Measurements from ENCODE around the gene SORCS1. TPM values are rescaled to one million over a fixed set of nuclear protein-coding genes. Genes with fewer than 3 reads are reported as not detected.

Gene SORCS1
- total and polyA plus RNA-seq, 2 donors (not counting 1 experiment from before 2014, with no cell fraction given): not detected

GRCh38 chr10:106789623-106790022, 374.9 kb downstream of the SORCS1 start:
- H3K4me3 Mint-ChIP-seq: no peak overlapping the region
- H3K27ac Mint-ChIP-seq: no peak overlapping the region
- H3K79me2 ChIP-seq (ENCODE audit: control insufficient read depth, insufficient read depth, low read length): no peaks in the 10 kb centered on the region
- no peaks in the 10 kb centered on the region for H3K9me3 Mint-ChIP-seq (ENCODE audit: insufficient read depth)
- POLR2A ChIA-PET: no interaction called here
- DNase-seq: no peak
- H2AFZ ChIP-seq (ENCODE audit: insufficient read depth, low read depth, low read length, poor library complexity, severe bottlenecking): no peak overlapping the region
- no peak for TF ChIP-seq EZH2 (IDR thresholded peaks at IDR 0.05; ENCODE audit: borderline replicate concordance, insufficient read depth, low read depth, low read length, poor library complexity, severe bottlenecking)
- TF ChIP-seq, protein P1, sequence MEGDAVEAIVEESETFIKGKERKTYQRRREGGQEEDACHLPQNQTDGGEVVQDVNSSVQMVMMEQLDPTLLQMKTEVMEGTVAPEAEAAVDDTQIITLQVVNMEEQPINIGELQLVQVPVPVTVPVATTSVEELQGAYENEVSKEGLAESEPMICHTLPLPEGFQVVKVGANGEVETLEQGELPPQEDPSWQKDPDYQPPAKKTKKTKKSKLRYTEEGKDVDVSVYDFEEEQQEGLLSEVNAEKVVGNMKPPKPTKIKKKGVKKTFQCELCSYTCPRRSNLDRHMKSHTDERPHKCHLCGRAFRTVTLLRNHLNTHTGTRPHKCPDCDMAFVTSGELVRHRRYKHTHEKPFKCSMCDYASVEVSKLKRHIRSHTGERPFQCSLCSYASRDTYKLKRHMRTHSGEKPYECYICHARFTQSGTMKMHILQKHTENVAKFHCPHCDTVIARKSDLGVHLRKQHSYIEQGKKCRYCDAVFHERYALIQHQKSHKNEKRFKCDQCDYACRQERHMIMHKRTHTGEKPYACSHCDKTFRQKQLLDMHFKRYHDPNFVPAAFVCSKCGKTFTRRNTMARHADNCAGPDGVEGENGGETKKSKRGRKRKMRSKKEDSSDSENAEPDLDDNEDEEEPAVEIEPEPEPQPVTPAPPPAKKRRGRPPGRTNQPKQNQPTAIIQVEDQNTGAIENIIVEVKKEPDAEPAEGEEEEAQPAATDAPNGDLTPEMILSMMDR (IDR thresholded peaks at IDR 0.05): no peak
- ATAC-seq (ENCODE audit: low read depth): no peak
- CTCF ChIA-PET: no interaction called here
- H3K4me1 ChIP-seq (ENCODE audit: control insufficient read depth in 2 of 2, insufficient read depth in 2 of 2, low read length in 2 of 2): no peaks in the 10 kb centered on the region
- no peaks in the 10 kb centered on the region for H3K27me3 Mint-ChIP-seq
- H3K27ac ChIP-seq (ENCODE audit: low read length in 2 of 2): no peak overlapping the region
- H3K36me3 ChIP-seq (replicated peaks in 1 of 2; ENCODE audit: control extremely low read depth in 1 of 2, control insufficient read depth in 1 of 2, extremely low read depth in 1 of 2, insufficient read depth in 2 of 2, low read length in 1 of 2): no peaks in the 10 kb centered on the region
- no peaks in the 10 kb centered on the region for H3K27me3 ChIP-seq (replicated peaks in 1 of 4; ENCODE audit: control extremely low read depth in 1 of 4, control insufficient read depth in 3 of 4, insufficient read depth in 4 of 4, low read length in 3 of 4)
- no peak overlapping the region for H3K9ac ChIP-seq (ENCODE audit: low read length)
- no peaks in the 10 kb centered on the region for H3K4me1 Mint-ChIP-seq
- intact Hi-C loops (cut with micrococcal nuclease): no loop called here
- WGBS (ENCODE audit: insufficient coverage): no CpG with 5 or more reads among the region's 2 CpGs
- no peak overlapping the region for H3K4me3 ChIP-seq (ENCODE audit: control extremely low read depth in 1 of 5, extremely low read depth in 1 of 5, insufficient read depth in 1 of 5, low read depth in 2 of 5, low read length in 4 of 5)
- H3K4me2 ChIP-seq (replicated peaks; ENCODE audit: low read depth, low read length, poor library complexity, severe bottlenecking): no peak overlapping the region
- no peaks in the 10 kb centered on the region for H4K20me1 ChIP-seq (ENCODE audit: control insufficient read depth, insufficient read depth, low read length, poor library complexity, severe bottlenecking)
- peaks cover 0 to 5% (median 0%) of the 10 kb centered on the region in 3 donors for H3K9me3 ChIP-seq (ENCODE audit: control extremely low read depth in 1 of 3, control insufficient read depth in 2 of 3, insufficient read depth in 1 of 3, low read length in 2 of 3)

DNA sequence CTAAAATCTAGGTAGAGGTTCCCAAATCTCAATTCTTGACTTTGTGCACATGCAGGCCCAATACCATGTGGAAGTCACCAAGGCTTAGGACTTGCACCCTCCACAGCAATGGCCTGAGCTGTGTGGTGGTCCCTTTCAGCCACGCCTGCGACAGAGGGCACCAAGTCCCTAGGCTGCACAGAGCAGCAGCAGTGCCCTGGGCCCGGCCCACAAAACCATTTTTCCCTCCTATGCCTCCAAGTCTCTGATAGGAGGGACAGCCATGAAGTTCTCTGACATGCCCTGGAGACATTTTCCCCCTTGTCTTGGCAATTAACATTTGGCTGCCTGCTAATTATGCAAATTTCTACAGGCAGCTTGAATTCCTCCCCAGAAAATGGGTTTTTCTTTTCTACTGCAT, 375.5 kb downstream of the SORCS1 start:
- Histone ChIP-seq H4K20me1 (ENCODE audit: control insufficient read depth, insufficient read depth, low read length, poor library complexity, severe bottlenecking) (no peaks in the 10 kb centered on the region), H3K27ac (ENCODE audit: low read length in 2 of 2) (no peak overlapping the region), H3K9me3 (ENCODE audit: control extremely low read depth in 1 of 3, control insufficient read depth in 2 of 3, insufficient read depth in 1 of 3, low read length in 2 of 3) (peaks cover 0 to 5% (median 0%) of the 10 kb centered on the region in 3 donors), H3K79me2 (ENCODE audit: control insufficient read depth, insufficient read depth, low read length) (no peaks in the 10 kb centered on the region), H2AFZ (ENCODE audit: insufficient read depth, low read depth, low read length, poor library complexity, severe bottlenecking) (no peak overlapping the region), H3K4me2 (replicated peaks; ENCODE audit: low read depth, low read length, poor library complexity, severe bottlenecking) (no peak overlapping the region), H3K4me3 (ENCODE audit: control extremely low read depth in 1 of 5, extremely low read depth in 1 of 5, insufficient read depth in 1 of 5, low read depth in 2 of 5, low read length in 4 of 5) (no peak overlapping the region), H3K27me3 (replicated peaks in 1 of 4; ENCODE audit: control extremely low read depth in 1 of 4, control insufficient read depth in 3 of 4, insufficient read depth in 4 of 4, low read length in 3 of 4) (no peaks in the 10 kb centered on the region), H3K36me3 (replicated peaks in 1 of 2; ENCODE audit: control extremely low read depth in 1 of 2, control insufficient read depth in 1 of 2, extremely low read depth in 1 of 2, insufficient read depth in 2 of 2, low read length in 1 of 2) (no peaks in the 10 kb centered on the region), H3K9ac (ENCODE audit: low read length) (no peak overlapping the region), H3K4me1 (ENCODE audit: control insufficient read depth in 2 of 2, insufficient read depth in 2 of 2, low read length in 2 of 2) (no peaks in the 10 kb centered on the region)
- CTCF ChIA-PET: no interaction called here
- Mint-ChIP-seq H3K27ac (no peak overlapping the region), H3K4me1 (no peaks in the 10 kb centered on the region), H3K27me3 (no peaks in the 10 kb centered on the region), H3K4me3 (no peak overlapping the region), H3K9me3 (ENCODE audit: insufficient read depth) (no peaks in the 10 kb centered on the region)
- no peak for TF ChIP-seq EZH2 (IDR thresholded peaks at IDR 0.05; ENCODE audit: borderline replicate concordance, insufficient read depth, low read depth, low read length, poor library complexity, severe bottlenecking)
- TF ChIP-seq, protein P1 (IDR thresholded peaks at IDR 0.05): no peak
- POLR2A ChIA-PET: no interaction called here
- ATAC-seq (ENCODE audit: low read depth) (no peak), DNase-seq (no peak)
- 90% methylated on average over 3 of the region's 3 CpGs for WGBS (ENCODE audit: insufficient coverage)
- intact Hi-C loops (cut with micrococcal nuclease): no loop called here
